Upper lobe of left lung (tissue), 4 donors: ENCODE measurements around the gene ELFN2.

Experiments
- POLR2A ChIP-seq, 4 donors: fragments of 450-650 bp; IDR thresholded peaks; one replicate each; pipeline ENCODE4 v1.5.1; 2016 to 2017; ENCODE audit warnings: antibody characterized with exemption in 4 of 4, mild to moderate bottlenecking in 2 of 4
- POLR2AphosphoS5 ChIP-seq, 2 donors: sonication (generic); formaldehyde crosslinking; IDR thresholded peaks; one replicate each; pipeline ENCODE4 v1.5.1; 2017; ENCODE audit warnings: antibody characterized with exemption in 2 of 2
- TF ChIP-seq, protein P1 (sequence below), 6 experiments: fragments of 450-650 bp in 4 of 6; fragments of 200-600 bp in 2 of 6; sonication (generic) in 2 of 6; IDR thresholded peaks; one replicate each; pipeline ENCODE4 v1.5.1; 2016 to 2019; ENCODE audit warnings: antibody characterized with exemption in 6 of 6

- TF ChIP-seq, protein P1, sequence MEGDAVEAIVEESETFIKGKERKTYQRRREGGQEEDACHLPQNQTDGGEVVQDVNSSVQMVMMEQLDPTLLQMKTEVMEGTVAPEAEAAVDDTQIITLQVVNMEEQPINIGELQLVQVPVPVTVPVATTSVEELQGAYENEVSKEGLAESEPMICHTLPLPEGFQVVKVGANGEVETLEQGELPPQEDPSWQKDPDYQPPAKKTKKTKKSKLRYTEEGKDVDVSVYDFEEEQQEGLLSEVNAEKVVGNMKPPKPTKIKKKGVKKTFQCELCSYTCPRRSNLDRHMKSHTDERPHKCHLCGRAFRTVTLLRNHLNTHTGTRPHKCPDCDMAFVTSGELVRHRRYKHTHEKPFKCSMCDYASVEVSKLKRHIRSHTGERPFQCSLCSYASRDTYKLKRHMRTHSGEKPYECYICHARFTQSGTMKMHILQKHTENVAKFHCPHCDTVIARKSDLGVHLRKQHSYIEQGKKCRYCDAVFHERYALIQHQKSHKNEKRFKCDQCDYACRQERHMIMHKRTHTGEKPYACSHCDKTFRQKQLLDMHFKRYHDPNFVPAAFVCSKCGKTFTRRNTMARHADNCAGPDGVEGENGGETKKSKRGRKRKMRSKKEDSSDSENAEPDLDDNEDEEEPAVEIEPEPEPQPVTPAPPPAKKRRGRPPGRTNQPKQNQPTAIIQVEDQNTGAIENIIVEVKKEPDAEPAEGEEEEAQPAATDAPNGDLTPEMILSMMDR (IDR thresholded peaks at IDR 0.05), result no peak
- TF ChIP-seq POLR2A (IDR thresholded peaks at IDR 0.05) (no peak), POLR2AphosphoS5 (IDR thresholded peaks at IDR 0.05) (no peak)
Measured at GRCh38 chr22:37471727-37472417, 44.6 kb upstream of the ELFN2 start.
